Esophagus muscularis mucosa (tissue), 4 donors: ENCODE results near the gene PNCK. TPM values are rescaled to one million over a fixed set of nuclear protein-coding genes. Genes with fewer than 3 reads are reported as not detected.

Source experiments
- DNase-seq: peaks from one replicate; pipeline ENCODE4 v3.0.0-alpha.2; 2017; ENCODE audit errors: extremely low spot score
- H3K27ac ChIP-seq, 4 donors: fragments of 200-600 bp; sonication (generic); replicated peaks in 1 of 4; 1 replicate in 3 of 4; 2 replicates in 1 of 4; pipeline ENCODE4 v1.5.1; 2016 to 2019; ENCODE audit warnings: mild to moderate bottlenecking in 1 of 4
- H3K27me3 ChIP-seq, 4 donors: fragments of 200-600 bp; sonication (generic); one replicate each; pipeline versions ENCODE4 v1.5.1 to v1.6.0; 2016 to 2019
- H3K36me3 ChIP-seq, 4 donors: fragments of 200-600 bp; sonication (generic); one replicate each; pipeline ENCODE4 v1.5.1; 2016 to 2019
- H3K4me1 ChIP-seq, 4 donors: fragments of 200-600 bp; sonication (generic); one replicate each; pipeline ENCODE4 v1.5.1; 2016 to 2019
- H3K4me3 ChIP-seq, 4 donors: fragments of 200-600 bp; sonication (generic); 1 replicate in 2 of 4; 2 replicates in 2 of 4; pipeline ENCODE4 v1.5.1; 2016 to 2019; ENCODE audit warnings: mild to moderate bottlenecking in 4 of 4, moderate library complexity in 1 of 4
- H3K9me3 ChIP-seq, 4 donors: fragments of 200-600 bp; sonication (generic); 1 replicate in 3 of 4; 2 replicates in 1 of 4; pipeline ENCODE4 v1.5.1; 2016 to 2019
- CTCF ChIP-seq, 3 experiments: fragments of 200-600 bp in 2 of 3; fragments of 450-650 bp in 1 of 3; sonication (generic) in 2 of 3; IDR thresholded peaks; one replicate each; pipeline ENCODE4 v1.5.1; 2017 to 2019; ENCODE audit warnings: antibody characterized with exemption in 3 of 3, mild to moderate bottlenecking in 2 of 3, moderate library complexity in 1 of 3
- EP300 ChIP-seq: sonication (generic); formaldehyde crosslinking; IDR thresholded peaks from one replicate; pipeline ENCODE4 v1.6.1; 2017; ENCODE audit warnings: antibody characterized with exemption
- POLR2A ChIP-seq: fragments of 450-650 bp; IDR thresholded peaks from one replicate; pipeline ENCODE4 v1.6.1; 2017; ENCODE audit warnings: antibody characterized with exemption, moderate library complexity, mild to moderate bottlenecking, low read depth
- POLR2AphosphoS5 ChIP-seq, 2 donors: sonication (generic); formaldehyde crosslinking; IDR thresholded peaks; one replicate each; pipeline ENCODE4 v1.6.1; 2017; ENCODE audit warnings: antibody characterized with exemption in 2 of 2
- whole genome bisulfite sequencing: methylation state at CpG from one replicate; pipeline ENCODE4 v1.1.5; 2018; 5-methylcytosine and 5-hydroxymethylcytosine counted together
- intact Hi-C: fragments of 100-400 bp; cut with DNase I; formaldehyde crosslinking; loops from one replicate; pipeline ENCODE4 v1.15.1; 2023
- total RNA-seq, 4 donors: library from RNA; depleted of rRNA; stranded (reverse); fragments of >200 nt; gene quantifications; one replicate each; pipeline versions ENCODE4 v1.1.0 to v1.2.1, GENCODE V29; 2016

The PNCK gene
- total RNA-seq, 4 donors from 2014 or later, result 20.5 to 67.8 (median 26.0) TPM

GRCh38 chrX:153690466-153690865 lies 16.9 kb upstream of the PNCK start:
- intact Hi-C loops, result no loop called here
- WGBS, result 80% methylated on average over 12 of the region's 14 CpGs
- Histone ChIP-seq H3K9me3 (no peaks in the 10 kb centered on the region), H3K27ac (peak overlapping the region; percentile 83 to 86 (median 86)), H3K4me1 (peaks cover 3 to 35% (median 30%) of the 10 kb centered on the region in 4 donors), H3K4me3 (peak overlapping the region in 2 of 4 donors; percentile 61 to 68), H3K36me3 (peaks cover 0 to 24% (median 16%) of the 10 kb centered on the region in 4 donors), H3K27me3 (no peaks in the 10 kb centered on the region)
- no peak for TF ChIP-seq CTCF (IDR thresholded peaks at IDR 0.05)
- no peak for TF ChIP-seq POLR2A
- no peak for TF ChIP-seq POLR2AphosphoS5 (IDR thresholded peaks at IDR 0.05)
- TF ChIP-seq EP300, result no peak
- DNase-seq, result no peak

- H3K4me3 ChIP-seq, result peak overlapping the region; percentile 53 to 68 (median 62)
- H3K9me3 ChIP-seq, result no peaks in the 10 kb centered on the region
- peak overlapping the region; percentile 83 to 86 (median 86) for H3K27ac ChIP-seq
- H3K27me3 ChIP-seq, result no peaks in the 10 kb centered on the region
- 78% methylated on average over 11 of the region's 19 CpGs for WGBS
- peaks cover 3 to 35% (median 30%) of the 10 kb centered on the region in 4 donors for H3K4me1 ChIP-seq
- TF ChIP-seq CTCF (IDR thresholded peaks at IDR 0.05) (no peak), EP300 (no peak), POLR2AphosphoS5 (IDR thresholded peaks at IDR 0.05) (no peak), POLR2A (no peak)
- peaks cover 0 to 20% (median 15%) of the 10 kb centered on the region in 4 donors for H3K36me3 ChIP-seq
- no peak for DNase-seq
- intact Hi-C loops, result no loop called here
These were observed 16.2 kb upstream of the PNCK start for GRCh38 chrX:153689654-153690465.

GRCh38 chrX:153688911-153689590 lies 15.4 kb upstream of the PNCK start:
- peaks cover 3 to 35% (median 30%) of the 10 kb centered on the region in 4 donors for H3K4me1 ChIP-seq
- TF ChIP-seq EP300 (no peak), CTCF (IDR thresholded peaks at IDR 0.05) (no peak), POLR2A (no peak), POLR2AphosphoS5 (IDR thresholded peaks at IDR 0.05) (no peak)
- H3K36me3 ChIP-seq, result peaks cover 0 to 12% (median 10%) of the 10 kb centered on the region in 4 donors
- no peaks in the 10 kb centered on the region for H3K27me3 ChIP-seq
- 26% methylated on average over 17 of the region's 53 CpGs for WGBS
- peak overlapping the region; percentile 53 to 68 (median 62) for H3K4me3 ChIP-seq
- intact Hi-C loops, result no loop called here
- no peak for DNase-seq
- peak overlapping the region; percentile 83 to 86 (median 86) for H3K27ac ChIP-seq
- no peaks in the 10 kb centered on the region for H3K9me3 ChIP-seq

GRCh38 chrX:153688506-153688905 lies 14.9 kb upstream of the PNCK start:
- H3K36me3 ChIP-seq, result peaks cover 0 to 10% (median 5%) of the 10 kb centered on the region in 4 donors
- no peaks in the 10 kb centered on the region for H3K27me3 ChIP-seq
- peaks cover 0 to 5% (median 0%) of the 10 kb centered on the region in 4 donors for H3K9me3 ChIP-seq
- H3K4me3 ChIP-seq, result peak overlapping the region; percentile 53 to 68 (median 62)
- TF ChIP-seq CTCF (IDR thresholded peaks at IDR 0.05) (no peak), POLR2A (no peak), EP300 (no peak), POLR2AphosphoS5 (IDR thresholded peaks at IDR 0.05) (no peak)
- no peak for DNase-seq
- WGBS, result 0% methylated on average over 12 of the region's 57 CpGs
- H3K27ac ChIP-seq, result peak overlapping the region; percentile 83 to 86 (median 86)
- peaks cover 3 to 35% (median 30%) of the 10 kb centered on the region in 4 donors for H3K4me1 ChIP-seq
- intact Hi-C loops, result no loop called here
